Endometrium (tissue), 2 donors: Measurements from ENCODE around the gene LRRC17.
"Not testable (repeated sequence)": the region's sequence is repeated elsewhere in the genome, so short reads cannot be mapped to it uniquely, and the experiment has no call there.

Experiments
- FAIRE-seq: peaks from 2 replicates; lab custom pipeline; 2012; peaks lifted over from hg19 to GRCh38; lab: Jason Lieb, UNC
- donor health status: control.
- donor health status: control.

Gene LRRC17

DNA sequence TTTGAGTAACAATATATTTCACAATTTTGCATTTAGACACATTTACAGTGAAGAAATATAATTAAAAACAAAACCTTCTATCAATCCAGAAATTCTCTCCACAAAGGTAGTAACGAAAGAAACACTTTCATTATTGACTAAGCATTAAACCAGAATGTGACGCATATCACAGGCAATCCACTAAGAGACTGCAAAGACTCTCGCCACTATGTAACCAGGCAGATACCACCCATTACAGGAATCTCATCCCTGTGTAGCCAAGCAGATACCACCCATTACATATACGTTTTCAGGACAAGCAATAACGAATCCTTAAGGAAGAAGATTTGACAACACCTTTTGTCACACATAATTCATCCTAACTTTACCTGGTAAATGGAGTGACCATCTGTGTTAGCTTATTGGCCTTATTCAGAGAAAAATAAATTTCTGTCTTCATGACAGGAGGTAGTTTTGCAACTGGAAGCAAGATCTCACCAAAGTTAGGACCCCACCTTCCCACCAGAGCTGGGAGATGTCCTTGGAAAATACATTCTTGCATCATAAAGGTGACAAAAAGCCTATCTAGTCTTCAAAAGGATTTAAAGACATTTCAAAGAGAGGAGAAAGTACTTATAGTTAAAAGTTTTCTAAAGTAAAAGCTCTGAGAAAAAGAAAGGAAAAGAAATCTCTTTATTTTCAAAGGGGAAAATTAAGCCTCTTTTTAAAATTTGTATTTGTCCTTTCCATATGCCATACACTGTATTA, 30.8 kb downstream of the LRRC17 start:
- no peak for FAIRE-seq

DNA sequence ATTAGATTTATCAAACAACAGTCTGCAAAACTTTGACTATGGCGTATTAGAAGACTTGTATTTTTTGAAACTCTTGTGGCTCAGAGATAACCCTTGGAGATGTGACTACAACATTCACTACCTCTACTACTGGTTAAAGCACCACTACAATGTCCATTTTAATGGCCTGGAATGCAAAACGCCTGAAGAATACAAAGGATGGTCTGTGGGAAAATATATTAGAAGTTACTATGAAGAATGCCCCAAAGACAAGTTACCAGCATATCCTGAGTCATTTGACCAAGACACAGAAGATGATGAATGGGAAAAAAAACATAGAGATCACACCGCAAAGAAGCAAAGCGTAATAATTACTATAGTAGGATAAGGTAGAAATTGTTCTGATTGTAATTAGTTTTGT, 31.4 kb downstream of the LRRC17 start:
- FAIRE-seq, result no peak

DNA sequence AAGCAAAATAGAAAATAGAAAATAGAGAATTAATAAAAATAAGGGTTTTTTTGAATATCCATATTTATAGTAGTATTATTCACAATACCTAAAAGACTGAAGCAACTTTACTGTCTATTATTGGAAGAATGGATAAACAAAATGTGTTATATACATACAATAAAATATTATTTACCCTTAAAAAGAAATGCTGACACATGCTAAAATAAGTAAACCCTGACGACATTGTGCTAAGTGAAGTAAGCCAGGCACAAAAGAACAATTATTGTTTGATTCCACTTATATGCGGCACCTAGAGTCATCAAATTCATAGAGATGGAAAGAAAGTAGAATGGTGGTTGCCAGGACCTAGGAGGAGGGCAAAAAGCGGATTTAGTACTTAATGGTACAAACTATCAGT, 39.0 kb downstream of the LRRC17 start:
- FAIRE-seq, result no peak

DNA sequence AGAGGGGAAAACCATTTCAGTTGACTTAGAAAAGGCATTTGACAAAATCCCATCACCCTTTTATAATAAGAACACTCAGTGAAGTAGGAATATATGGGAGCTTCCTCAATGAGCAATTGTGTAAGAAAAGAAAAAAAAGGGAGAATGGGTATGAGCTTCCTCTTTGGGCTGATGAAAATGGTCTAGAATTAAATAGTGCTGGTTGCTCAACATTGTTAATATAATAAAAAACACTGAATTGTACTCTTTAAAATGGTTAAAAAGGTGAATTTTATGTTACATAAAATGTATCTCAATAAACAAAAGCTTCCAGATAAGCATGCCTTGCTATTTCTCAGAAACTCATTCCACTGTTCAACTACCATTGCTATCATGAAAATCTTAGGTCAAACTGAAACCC, 40.6 kb downstream of the LRRC17 start:
- FAIRE-seq, result no peak

DNA sequence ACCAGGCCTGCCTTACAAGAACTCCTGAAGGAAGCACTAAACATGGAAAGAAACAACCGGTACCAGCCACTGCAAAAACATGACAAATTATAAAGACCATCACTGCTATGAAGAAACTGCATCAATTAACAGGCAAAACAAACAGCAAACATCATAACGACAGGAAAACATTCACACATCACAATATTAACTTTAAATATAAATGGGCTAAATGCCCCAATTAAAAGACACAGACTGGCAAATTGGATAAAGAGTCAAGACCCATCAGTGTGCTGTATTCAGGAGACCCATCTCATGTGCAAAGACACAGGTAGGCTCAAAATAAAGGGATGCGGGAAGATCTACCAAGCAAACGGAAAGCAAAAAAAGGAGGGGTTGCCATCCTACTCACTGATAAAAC, 41.6 kb downstream of the LRRC17 start:
- FAIRE-seq, result not testable (repeated sequence)

DNA sequence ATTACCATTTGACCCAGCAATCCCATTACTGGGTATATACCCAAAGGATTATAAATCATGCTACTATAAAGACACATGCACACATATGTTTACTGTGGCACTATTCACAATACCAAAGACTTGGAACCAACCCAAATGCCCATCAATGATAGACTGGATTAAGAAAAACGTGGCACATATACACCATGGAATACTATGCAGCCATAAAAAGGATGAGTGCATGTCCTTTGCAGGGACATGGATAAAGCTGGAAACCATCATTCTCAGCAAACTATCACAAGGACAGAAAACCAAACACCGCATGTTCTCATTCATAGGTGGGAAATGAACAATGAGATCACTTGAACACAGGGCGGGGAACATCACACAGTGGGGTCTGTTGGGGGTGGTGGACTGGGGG, 45.2 kb downstream of the LRRC17 start:
- FAIRE-seq, result not testable (repeated sequence)

DNA sequence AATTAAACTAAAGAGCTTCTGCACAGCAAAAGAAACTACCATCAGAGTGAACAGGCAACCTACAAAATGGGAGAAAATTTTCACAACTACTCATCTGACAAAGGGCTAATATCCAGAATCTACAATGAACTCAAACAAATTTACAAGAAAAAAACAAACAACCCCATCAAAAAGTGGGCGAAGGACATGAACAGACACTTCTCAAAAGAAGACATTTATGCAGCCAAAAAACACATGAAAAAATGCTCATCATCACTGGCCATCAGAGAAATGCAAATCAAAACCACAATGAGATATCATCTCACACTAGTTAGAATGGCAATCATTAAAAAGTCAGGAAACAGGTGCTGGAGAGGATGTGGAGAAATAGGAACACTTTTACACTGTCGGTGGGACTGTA, 49.2 kb downstream of the LRRC17 start:
- not testable (repeated sequence) for FAIRE-seq

DNA sequence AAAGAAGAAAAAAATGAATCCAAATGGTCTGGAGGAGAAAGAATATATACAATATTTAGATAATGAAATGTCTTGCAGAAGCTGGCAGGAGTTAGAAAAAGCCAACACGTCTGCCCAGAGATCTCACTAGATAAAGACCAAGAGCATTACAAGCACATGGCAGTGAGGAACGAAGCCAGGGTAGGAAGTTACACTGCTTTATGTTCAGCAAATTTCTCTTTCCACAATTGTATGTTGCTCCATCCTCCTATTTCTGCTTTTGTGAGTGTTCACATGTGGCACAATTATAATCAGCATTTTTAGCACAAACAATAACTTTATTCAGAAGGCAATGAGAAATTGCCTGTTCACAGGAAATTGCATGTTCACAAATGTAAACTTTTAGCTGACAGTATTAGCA, 53.7 kb downstream of the LRRC17 start:
- FAIRE-seq, result no peak

DNA sequence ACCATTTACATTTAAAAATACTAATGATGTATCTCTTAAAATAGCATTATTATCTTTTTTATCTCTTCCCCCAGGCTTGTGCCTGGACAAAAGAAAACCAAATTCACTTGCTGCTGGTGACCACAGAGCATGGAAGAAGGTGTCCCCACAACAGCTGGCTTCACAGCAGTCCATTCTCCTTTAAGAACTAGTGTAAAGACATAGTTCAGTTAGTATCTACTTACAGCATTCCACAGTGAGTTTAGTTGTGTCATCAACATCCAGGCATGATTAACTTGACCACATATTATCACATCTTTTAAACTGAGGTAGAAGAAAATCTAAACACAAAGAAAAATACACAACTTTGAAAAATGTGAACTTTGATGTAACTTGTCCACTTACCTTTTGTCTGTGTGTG, 55.0 kb downstream of the LRRC17 start:
- FAIRE-seq, result no peak

DNA sequence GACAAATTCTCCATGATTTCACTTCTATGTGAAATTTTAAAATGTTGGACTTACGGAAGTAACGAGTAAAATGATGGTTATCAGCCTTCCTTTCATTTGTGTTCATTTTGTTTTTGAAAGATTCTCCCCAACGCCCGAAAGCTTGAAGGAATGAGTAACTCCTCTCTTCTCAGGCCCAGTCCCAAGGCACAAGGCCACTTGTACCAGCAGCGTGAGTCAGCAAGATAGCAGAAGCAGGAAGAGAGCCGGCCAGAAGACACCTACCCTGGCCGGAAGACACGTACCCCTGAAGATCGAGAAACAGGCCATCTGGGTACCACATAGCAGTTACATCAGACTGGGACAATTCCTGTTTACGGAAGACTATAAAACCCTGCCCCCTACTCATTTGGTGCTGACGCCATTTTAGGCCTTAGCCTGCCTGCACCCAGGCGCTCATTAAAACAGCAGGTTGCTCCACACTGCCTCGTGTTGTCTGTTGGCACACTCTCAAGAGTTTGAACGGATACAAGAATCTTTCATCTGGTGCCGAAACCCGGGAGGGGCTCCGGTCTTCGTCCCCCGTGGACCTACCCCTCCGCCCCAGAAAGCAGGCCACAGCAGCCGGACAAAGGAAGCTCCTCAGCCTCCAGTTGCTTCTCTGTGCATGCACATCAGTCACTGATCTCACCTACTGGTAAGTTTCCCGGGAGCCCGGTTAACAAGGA, 60.4 kb downstream of the LRRC17 start:
- no peak for FAIRE-seq

DNA sequence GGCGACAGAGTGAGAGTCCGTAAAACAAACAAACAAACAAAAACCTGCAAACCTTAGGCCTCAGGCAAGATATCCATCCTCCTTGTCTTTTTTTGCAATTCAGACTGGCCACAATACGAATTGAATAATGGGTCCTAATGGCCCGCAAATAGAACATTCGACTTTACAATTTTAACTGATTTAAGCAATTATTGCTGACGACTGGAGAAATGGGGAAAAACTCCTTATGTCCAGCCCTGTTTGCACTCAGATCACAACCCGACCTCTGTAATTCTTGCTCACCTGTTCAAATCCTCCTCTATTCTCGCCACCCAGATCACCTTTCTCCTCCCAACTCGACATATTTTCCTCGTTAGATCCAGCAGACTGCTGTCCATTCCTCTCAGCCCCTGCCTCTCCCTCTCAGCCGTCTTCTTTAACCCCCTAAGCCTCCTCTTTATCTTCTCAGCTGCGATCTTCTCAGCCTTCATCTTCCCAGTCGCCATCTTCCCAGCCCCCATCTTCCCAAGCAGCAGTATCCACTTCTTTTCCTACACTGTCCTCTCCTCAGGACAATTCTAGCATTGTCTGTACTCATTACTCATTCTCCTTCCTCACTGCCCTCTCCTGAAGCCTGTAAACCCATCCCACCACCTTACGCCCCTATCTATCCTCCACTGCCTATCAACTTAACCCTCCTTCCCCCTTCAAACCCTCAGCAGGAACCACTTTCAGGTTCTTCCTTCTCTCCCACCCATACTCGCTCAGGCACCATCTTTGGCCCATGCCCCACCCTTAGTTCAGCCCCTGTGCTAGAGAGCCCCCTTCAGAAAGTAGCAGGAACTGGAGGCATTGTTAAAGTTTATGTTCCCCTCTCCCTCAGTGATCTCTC, 61.8 kb downstream of the LRRC17 start:
- FAIRE-seq, result no peak

DNA sequence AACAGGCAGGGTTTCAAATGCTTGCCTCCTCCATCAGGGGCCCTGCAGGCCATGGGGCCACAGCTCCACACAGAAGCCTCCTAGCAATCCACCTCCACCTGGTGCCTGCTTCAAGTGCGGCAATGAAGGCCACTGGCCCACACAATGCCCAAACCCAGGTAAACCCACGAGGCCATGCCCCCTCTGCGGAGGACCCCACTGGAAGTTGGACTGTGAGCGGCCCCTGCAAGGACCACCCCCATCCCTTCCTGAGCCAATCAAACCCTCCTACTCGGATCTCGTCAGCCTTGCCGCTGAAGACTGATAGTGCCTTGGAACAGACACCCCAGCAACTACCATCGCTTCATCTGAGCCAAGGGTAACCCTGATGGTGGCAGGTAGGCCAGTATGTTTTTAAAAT, 63.1 kb downstream of the LRRC17 start:
- FAIRE-seq, result no peak

DNA sequence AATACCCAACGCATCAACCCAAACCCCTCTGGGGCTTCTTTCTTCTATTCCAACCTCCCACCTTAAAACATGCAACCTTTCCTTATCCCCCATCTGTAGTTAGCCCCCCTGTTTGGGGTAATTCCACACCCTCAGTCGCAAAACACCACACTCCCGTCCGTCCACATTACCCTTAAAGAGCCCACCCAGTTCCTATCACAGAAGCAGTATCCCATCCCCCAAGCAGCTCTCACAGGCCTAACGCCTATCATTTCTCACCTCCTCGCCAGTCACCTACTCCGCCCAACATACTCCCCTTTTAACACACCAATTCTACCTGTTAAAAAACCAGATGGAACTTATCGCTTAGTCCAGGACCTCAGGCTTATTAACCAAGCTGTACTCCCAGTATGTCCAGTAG, 63.7 kb downstream of the LRRC17 start:
- no peak for FAIRE-seq

DNA sequence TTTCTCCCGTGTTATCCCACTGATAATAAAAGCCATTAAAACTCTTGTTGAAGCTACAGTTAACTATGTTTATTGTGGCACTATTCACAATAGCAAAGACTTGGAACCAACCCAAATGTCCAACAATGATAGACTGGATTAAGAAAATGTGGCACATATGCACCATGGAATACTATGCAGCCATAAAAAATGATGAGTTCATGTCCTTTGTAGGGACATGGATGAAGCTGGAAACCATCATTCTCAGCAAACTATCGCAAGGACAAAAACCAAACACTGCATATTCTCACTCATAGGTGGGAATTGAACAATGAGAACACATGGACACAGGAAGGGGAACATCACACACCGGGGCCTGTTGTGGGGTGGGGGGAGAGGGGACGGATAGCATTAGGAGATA, 64.8 kb downstream of the LRRC17 start:
- not testable (repeated sequence) for FAIRE-seq

DNA sequence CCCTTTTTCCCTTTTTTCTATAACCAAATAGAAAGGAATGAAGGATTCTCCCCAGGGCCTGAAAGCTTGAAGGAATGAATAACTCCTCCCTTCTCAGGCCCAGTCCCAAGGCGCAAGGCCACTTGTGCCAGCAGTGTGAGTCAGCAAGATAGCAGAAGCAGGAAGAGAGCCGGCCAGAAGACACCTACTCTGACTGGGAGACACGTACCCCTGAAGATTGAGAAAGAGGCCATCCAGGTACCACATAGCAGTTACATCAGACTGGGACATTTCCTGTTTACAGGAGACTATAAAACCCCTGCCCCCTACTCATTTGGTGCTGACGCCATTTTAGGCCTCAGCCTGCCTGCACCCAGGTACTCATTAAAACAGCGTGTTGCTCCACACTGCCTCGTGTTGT, 65.5 kb downstream of the LRRC17 start:
- FAIRE-seq, result no peak

DNA sequence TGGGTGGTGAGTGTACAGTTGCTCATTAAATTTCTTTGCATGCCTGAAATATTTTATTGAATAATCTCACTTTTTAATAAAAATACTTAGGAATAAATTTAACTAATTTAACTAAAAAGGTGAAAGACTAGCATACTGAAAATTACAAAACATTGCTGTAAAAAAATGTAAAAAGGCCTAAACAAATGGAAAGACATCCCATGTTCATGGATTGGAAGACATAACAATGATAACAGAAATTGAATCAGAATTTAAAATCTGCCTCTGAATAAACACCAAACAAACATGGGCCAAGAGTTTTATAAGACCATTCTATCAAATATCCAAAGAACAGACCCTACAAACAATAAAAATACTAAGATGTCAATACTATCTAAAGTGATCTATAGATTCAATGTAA, 66.9 kb downstream of the LRRC17 start:
- no peak for FAIRE-seq

DNA sequence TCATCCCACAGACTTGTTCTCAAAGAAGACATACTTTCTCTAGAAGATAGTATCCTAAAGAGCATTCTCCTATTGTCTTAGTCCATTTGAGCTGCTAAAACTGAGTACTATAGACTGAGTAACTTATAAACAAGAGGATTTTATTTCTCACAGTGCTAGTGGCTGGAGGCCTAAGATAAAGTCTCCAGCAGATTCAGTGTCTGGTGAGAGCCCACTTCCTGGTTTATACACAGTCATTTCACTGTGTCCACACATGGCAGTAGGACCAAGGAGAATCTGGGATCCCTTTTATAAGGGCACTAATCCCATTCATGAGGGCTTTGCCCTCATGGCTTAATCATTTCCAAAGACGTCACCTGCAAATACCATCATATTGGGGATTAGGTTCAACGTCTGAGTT, 68.7 kb downstream of the LRRC17 start:
- FAIRE-seq, result no peak

DNA sequence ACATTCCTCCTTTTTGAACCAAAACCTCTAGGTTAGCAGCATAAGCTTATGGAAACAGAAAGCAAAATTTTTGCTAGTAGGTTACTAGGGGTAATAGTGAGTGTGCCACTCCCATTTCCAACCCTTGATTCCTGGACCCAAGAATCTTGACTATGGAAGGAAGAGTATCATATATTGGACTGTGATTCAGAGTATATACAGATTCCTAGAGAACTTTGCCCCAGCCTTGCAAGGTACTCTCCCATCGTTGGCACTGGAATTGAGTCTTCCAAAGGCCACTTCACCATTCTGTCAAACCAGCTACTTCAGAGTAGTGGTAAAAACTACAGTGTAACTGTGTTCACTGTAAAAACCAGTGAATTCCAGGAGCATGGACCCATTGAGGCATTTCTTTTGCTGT, 69.4 kb downstream of the LRRC17 start:
- FAIRE-seq, result no peak

DNA sequence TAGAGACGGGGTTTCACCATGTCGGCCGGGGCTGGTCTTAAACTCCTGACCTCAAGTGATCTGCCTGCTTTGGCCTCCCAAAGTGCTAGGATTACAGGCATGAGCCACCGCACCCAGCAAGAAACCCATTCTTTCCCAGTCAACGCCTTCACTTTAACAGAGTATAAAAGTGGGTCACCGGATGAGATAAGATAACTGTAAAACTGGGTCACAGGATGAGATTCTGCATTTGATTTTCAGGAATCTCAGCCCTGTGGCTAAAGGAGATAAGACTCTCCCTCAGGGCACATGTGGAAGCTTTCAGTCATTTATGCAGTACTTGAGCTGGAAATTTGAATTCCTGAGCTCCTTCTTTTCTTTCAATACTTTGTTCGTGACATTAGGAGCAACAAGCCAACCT, 70.8 kb downstream of the LRRC17 start:
- no peak for FAIRE-seq

DNA sequence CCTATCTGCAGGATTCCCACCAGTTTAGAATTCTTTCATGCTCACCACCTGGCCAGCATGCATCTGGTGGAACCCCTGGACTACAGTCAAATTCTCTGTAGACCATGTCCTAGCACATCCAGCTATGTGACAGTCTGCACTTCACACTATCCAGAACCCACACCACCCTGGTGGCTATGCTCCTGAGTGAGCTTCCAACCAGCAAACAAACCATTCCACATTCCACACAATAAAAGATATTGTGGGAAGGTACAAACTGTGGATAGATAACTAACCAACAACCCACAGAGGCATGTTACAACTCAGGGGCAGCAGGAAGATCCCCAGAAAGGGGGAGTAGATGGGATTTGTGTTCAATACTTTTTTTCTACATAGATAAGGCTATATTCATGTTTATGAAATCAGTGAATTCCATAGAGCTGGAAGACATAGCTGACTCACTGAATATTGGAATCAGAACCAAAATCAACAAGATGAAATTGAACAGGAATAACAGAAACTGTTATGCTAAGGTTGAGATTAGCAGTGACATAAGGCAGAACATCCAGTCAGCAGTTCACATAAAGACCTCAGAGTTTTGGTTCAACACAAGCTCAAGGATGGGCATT, 72.5 kb downstream of the LRRC17 start:
- no peak for FAIRE-seq

DNA sequence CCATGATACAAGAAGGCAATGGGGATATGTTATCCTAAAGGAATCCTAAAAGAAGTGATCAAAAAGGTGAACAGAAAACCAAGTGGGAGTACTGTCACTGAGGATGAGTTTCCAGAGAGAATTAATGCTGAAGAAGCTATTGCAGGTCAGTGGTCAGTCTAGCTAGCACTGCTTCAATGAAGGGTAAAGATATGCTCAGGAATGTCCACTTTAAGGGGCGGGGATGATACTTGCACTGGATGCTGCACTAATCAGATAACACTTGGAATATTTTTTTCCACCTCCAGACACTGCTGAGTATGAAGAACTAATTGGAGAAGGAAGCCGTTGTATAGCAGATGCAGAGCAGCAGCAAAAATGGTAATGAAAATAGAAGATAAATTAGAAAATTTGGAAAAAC, 75.3 kb downstream of the LRRC17 start:
- no peak for FAIRE-seq
